K562 (cell line): ENCODE results near the gene ZNF124. TPM values are rescaled to one million over a fixed set of nuclear protein-coding genes. Genes with fewer than 3 reads are reported as not detected.

ENCODE experiments used
- ATAC-seq: fragments of 200-7000 bp; cut with Tn5 transposase; 3 replicates; pipeline ENCODE4 v1.9.1; 2020; ENCODE audit warnings: moderate library complexity
- BruUV-seq: library from RNA; stranded (reverse); fragments of 400-500 nt; replicated peaks from 2 replicates; lab custom pipeline; 2021; lab: Mats Ljungman, UMichigan
- CTCF ChIA-PET: fragments of 300-600 bp; formaldehyde crosslinking; extraction: SDS; loops from one replicate; lab custom pipeline; 2021; ENCODE audit warnings: low intra/inter-chr PET ratio; lab: Yijun Ruan, JAX
- POLR2A ChIA-PET: fragments of 300-600, 350-650 bp; sonication (Branson Sonifier 250); formaldehyde crosslinking; extraction: SDS; loops from one replicate; lab custom pipeline; 2021; ENCODE audit warnings: antibody characterized with exemption, inconsistent platforms; lab: Yijun Ruan, JAX
- DNase-seq, 4 experiments: peaks; one replicate each; pipeline versions ENCODE4 v3.0.0 to v3.0.0-alpha.2; 2011 to 2018; ENCODE audit warnings: low spot score in 3 of 4, mixed read lengths in 3 of 4; ENCODE audit errors: extremely low read depth in 1 of 4
- FAIRE-seq: peaks from 2 replicates; lab custom pipeline; 2011; peaks lifted over from hg19 to GRCh38; lab: Jason Lieb, UNC
- H2AFZ ChIP-seq: 2 replicates; pipeline ENCODE4 v1.6.0; 2011; ENCODE audit warnings: low read depth, low read length, control low read depth, inconsistent platforms
- H3K27ac ChIP-seq: fragments of 200-600 bp; 3 replicates; pipeline ENCODE4 v1.8.0; 2011; ENCODE audit warnings: low read depth, mild to moderate bottlenecking, control low read depth, inconsistent platforms, low read length, moderate library complexity, mixed read lengths; ENCODE audit errors: extremely low read depth
- H3K27me3 ChIP-seq, 2 experiments: fragments of 300-600 bp in 1 of 2; 2 replicates in 1 of 2; 3 replicates in 1 of 2; pipeline versions ENCODE4 v1.6.0 to v1.8.0; 2011; ENCODE audit warnings: inconsistent platforms in 2 of 2, low read length in 2 of 2, mild to moderate bottlenecking in 1 of 2, mixed read lengths in 1 of 2, moderate library complexity in 1 of 2; ENCODE audit not compliant: control insufficient read depth in 2 of 2, insufficient read depth in 2 of 2
- H3K36me3 ChIP-seq: fragments of 300-600 bp; 3 replicates; pipeline ENCODE4 v1.8.0; 2011; ENCODE audit warnings: mild to moderate bottlenecking, low read length, inconsistent platforms; ENCODE audit not compliant: control insufficient read depth, insufficient read depth
- H3K4me1 ChIP-seq, 2 experiments: fragments of 200-600 bp in 1 of 2; replicated peaks in 1 of 2; 2 replicates in 1 of 2; 3 replicates in 1 of 2; pipeline versions ENCODE4 v1.5.1 to v1.8.0; 2011; ENCODE audit warnings: inconsistent platforms in 2 of 2, low read length in 2 of 2, mild to moderate bottlenecking in 1 of 2, mixed read lengths in 1 of 2, moderate library complexity in 1 of 2; ENCODE audit not compliant: control insufficient read depth in 2 of 2, insufficient read depth in 2 of 2
- H3K4me2 ChIP-seq: 2 replicates; pipeline ENCODE4 v1.6.1; 2011; ENCODE audit warnings: low read length, control low read depth, inconsistent platforms, mixed read lengths; ENCODE audit not compliant: insufficient read depth
- H3K4me3 ChIP-seq: fragments of 200-600 bp; sonication (generic), shearing (Covaris generic); 2 replicates; pipeline ENCODE4 v1.5.1; 2016; ENCODE audit warnings: control low read depth, inconsistent platforms
- H3K79me2 ChIP-seq: fragments of 200-600 bp; 3 replicates; pipeline ENCODE4 v1.8.0; 2011; ENCODE audit warnings: low read length, inconsistent platforms; ENCODE audit not compliant: control insufficient read depth, insufficient read depth
- H3K9ac ChIP-seq, 2 experiments: 2 replicates each; pipeline versions ENCODE4 v1.6.0 to v1.6.1; 2011; ENCODE audit warnings: low read depth in 2 of 2, low read length in 2 of 2, control low read depth in 1 of 2, inconsistent platforms in 1 of 2, mild to moderate bottlenecking in 1 of 2, mixed read lengths in 1 of 2; ENCODE audit not compliant: insufficient read depth in 1 of 2
- H3K9me1 ChIP-seq: one replicate; pipeline ENCODE4 v1.6.0; 2011; ENCODE audit warnings: inconsistent platforms, mild to moderate bottlenecking, low read length, moderate library complexity; ENCODE audit not compliant: control insufficient read depth, insufficient read depth
- H3K9me3 ChIP-seq: replicated peaks from 2 replicates; pipeline ENCODE4 v1.5.1; 2011; ENCODE audit warnings: low read depth, low read length, inconsistent platforms; ENCODE audit not compliant: control insufficient read depth, insufficient read depth
- H4K20me1 ChIP-seq: replicated peaks from 2 replicates; pipeline ENCODE4 v1.6.1; 2011; ENCODE audit warnings: low read length, inconsistent platforms, mixed read lengths; ENCODE audit not compliant: control insufficient read depth, insufficient read depth
- C11orf30 ChIP-seq: fragments of 450-650 bp; IDR thresholded peaks from 2 replicates; pipeline ENCODE4 v1.6.1; 2016; ENCODE audit warnings: low read depth, mild to moderate bottlenecking
- CBFA2T2 ChIP-seq: fragments of 450-650 bp; conservative IDR thresholded peaks from 2 replicates; pipeline ENCODE4 v1.6.1; 2017; ENCODE audit warnings: mild to moderate bottlenecking
- CBFA2T3 ChIP-seq: fragments of 450-650 bp; IDR thresholded peaks from 2 replicates; pipeline ENCODE4 v1.6.1; 2017
- CEBPB ChIP-seq: fragments of 450-650 bp; IDR thresholded peaks from 2 replicates; pipeline ENCODE4 v1.6.1; 2016; ENCODE audit warnings: missing genetic modification characterization, missing compliant biosample characterization
- CEBPG ChIP-seq, 3 experiments: fragments of 200-800 bp in 1 of 3; sonication (Bioruptor generic) in 1 of 3; sonication (generic) in 1 of 3; formaldehyde crosslinking in 1 of 3; IDR thresholded peaks in 2 of 3; conservative IDR thresholded peaks in 1 of 3; 2 replicates each; pipeline versions ENCODE4 v1.6.1 to v1.8.0; 2016 to 2022; ENCODE audit warnings: missing compliant biosample characterization in 2 of 3, missing genetic modification characterization in 2 of 3, mild to moderate bottlenecking in 1 of 3, missing genetic modification reagents in 1 of 3
- HNRNPK ChIP-seq: fragments of 200-400 bp; formaldehyde crosslinking; IDR thresholded peaks from one replicate; pipeline ENCODE4 v1.6.1; 2018; ENCODE audit warnings: mild to moderate bottlenecking, low read depth, low read length; ENCODE audit not compliant: poor library complexity, severe bottlenecking
- MAFG ChIP-seq: fragments of 450-650 bp; conservative IDR thresholded peaks from 2 replicates; pipeline ENCODE4 v1.6.1; 2016; ENCODE audit warnings: missing genetic modification characterization, missing compliant biosample characterization
- MCM3 ChIP-seq: fragments of 450-650 bp; IDR thresholded peaks from 2 replicates; pipeline ENCODE4 v1.6.1; 2016
- MCM5 ChIP-seq: fragments of 450-650 bp; IDR thresholded peaks from 2 replicates; pipeline ENCODE4 v1.6.1; 2016; ENCODE audit warnings: low read depth
- SMC3 ChIP-seq: conservative IDR thresholded peaks from 2 replicates; pipeline ENCODE4 v1.6.1; 2011; ENCODE audit warnings: low read depth, low read length, improper control_type of control experiment; ENCODE audit not compliant: insufficient read depth
- SPI1 ChIP-seq: IDR thresholded peaks from 2 replicates; pipeline ENCODE4 v1.6.1; 2011; ENCODE audit warnings: low read depth, low read length, control low read depth, borderline replicate concordance
- TAL1 ChIP-seq: fragments of 450-650 bp; IDR thresholded peaks from 2 replicates; pipeline ENCODE4 v1.6.1; 2016; ENCODE audit warnings: mild to moderate bottlenecking
- TCF3 ChIP-seq: sonication (generic); formaldehyde crosslinking; IDR thresholded peaks from 2 replicates; pipeline ENCODE4 v1.4.0; 2020; ENCODE audit warnings: mild to moderate bottlenecking, missing genetic modification reagents
- TRIM24 ChIP-seq, 2 experiments: fragments of 450-650 bp; IDR thresholded peaks; 2 replicates each; pipeline ENCODE4 v1.6.1; 2016
- ZNF197 ChIP-seq: fragments of 200-800 bp; sonication (Bioruptor generic); IDR thresholded peaks from 2 replicates; pipeline ENCODE4 v1.6.1; 2016; ENCODE audit warnings: low read depth, missing genetic modification characterization, missing compliant biosample characterization
- ZNF316 ChIP-seq: fragments of 450-650 bp; IDR thresholded peaks from 2 replicates; pipeline ENCODE4 v1.6.1; 2016
- ZNF347 ChIP-seq: fragments of 450-650 bp; formaldehyde crosslinking; IDR thresholded peaks from 2 replicates; pipeline ENCODE4 v1.4.0; 2020; ENCODE audit warnings: low read depth, mild to moderate bottlenecking, moderate library complexity
- ZNF586 ChIP-seq: fragments of 450-650 bp; formaldehyde crosslinking; conservative IDR thresholded peaks from 2 replicates; pipeline ENCODE4 v1.4.0; 2020; ENCODE audit warnings: mild to moderate bottlenecking, moderate library complexity
- ZNF780A ChIP-seq: fragments of 250-450 bp; sonication (Bioruptor Pico); IDR thresholded peaks from 2 replicates; pipeline ENCODE4 v1.5.0; 2021; ENCODE audit warnings: mild to moderate bottlenecking
- WGBS: fragments of 100-300 bp; shearing (Covaris generic); methylation state at CpG from one replicate; pipeline ENCODE4 v1.1.6; 2016; ENCODE audit warnings: low coverage, mixed read lengths; ENCODE audit not compliant: insufficient coverage; ENCODE audit errors: missing lambda C conversion rate; 5-methylcytosine and 5-hydroxymethylcytosine counted together
- in situ Hi-C: fragments of 300-500 bp; cut with MboI; formaldehyde crosslinking; loops from 4 replicates; pipeline ENCODE4 v1.15.0; 2018; ENCODE audit warnings: inconsistent platforms, mixed read lengths
- intact Hi-C: fragments of 100-400 bp; cut with micrococcal nuclease; formaldehyde crosslinking; loops from 2 replicates; pipeline ENCODE4 v1.14.2; 2022
- polyA plus RNA-seq, 8 experiments: library from polyadenylated mRNA; depleted of rRNA in 4 of 8; stranded (reverse) in 5 of 8; unstranded in 3 of 8; fragments of >200 nt; fragmentation: Nextera tagmentation in 2 of 8; fragmentation: Illumina TruSeq in 1 of 8; extraction: Ambion mirVana in 2 of 8; extraction: Trizol in 1 of 8; gene quantifications; 2 replicates each; pipeline versions ENCODE4 v1.2.1 to v1.2.3, GENCODE V29; 2011 to 2014; ENCODE audit warnings: inconsistent platforms in 1 of 8, missing spikeins in 1 of 8
- total RNA-seq, 7 experiments: library from RNA; depleted of rRNA in 6 of 7; stranded (reverse); fragments of >200 nt in 6 of 7; fragmentation: Illumina TruSeq in 2 of 7; extraction: Trizol in 2 of 7; gene quantifications; 2 replicates each; pipeline versions ENCODE4 v1.2.1 to v1.2.3, GENCODE V29; 2011 to 2021; ENCODE audit warnings: low replicate concordance in 1 of 7

Gene ZNF124
- total and polyA plus RNA-seq, 9 of the 15 experiments (the other 6 are each of a cell fraction or from before 2014, with no cell fraction given), result 7.6 to 71.5 (median 20.2) TPM

DNA sequence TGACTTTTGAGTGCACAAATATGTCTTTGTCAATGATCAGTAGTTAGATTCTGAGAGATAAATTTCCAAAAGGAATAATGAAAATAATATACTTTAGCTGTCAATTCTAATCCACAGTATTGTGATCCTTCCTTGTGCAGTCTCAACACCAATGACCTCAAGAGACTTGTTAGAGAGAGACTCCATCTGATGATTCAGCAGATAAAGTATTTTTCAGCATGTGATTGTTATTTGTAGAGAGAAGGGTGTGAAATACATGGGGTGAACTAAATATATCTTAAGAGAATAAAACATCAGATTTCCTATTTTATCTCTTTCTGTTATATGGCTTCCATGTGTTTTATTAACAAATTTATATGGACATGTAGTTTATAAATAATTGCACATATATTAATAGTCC lies 5.9 kb upstream of the ZNF124 start:
- no TSS peak for BruUV-seq
- Histone ChIP-seq H3K4me2 (no peak overlapping the region), H3K4me3 (no peak overlapping the region), H3K27ac (no peak overlapping the region), H3K27me3 (peaks cover 0 to 5% of the 10 kb centered on the region in 2 experiments; a peak in 1 of 5 replicates), H4K20me1 (no peaks in the 10 kb centered on the region), H3K4me1 (no peaks in the 10 kb centered on the region), H3K36me3 (no peaks in the 10 kb centered on the region), H3K9me1 (no peaks in the 10 kb centered on the region), H2AFZ (no peak overlapping the region), H3K9me3 (no peaks in the 10 kb centered on the region), H3K79me2 (no peaks in the 10 kb centered on the region), H3K9ac (no peak overlapping the region)
- ATAC-seq (no peak), FAIRE-seq (no peak), DNase-seq (no peak)
- ChIA-PET CTCF (no interaction called here), POLR2A (no interaction called here)
- in situ Hi-C loops, result no loop called here
- peak; percentile 68 for TF ChIP-seq ZNF316
- TF ChIP-seq C11orf30, result peak; percentile 48
- TF ChIP-seq SMC3, result no peak
- TF ChIP-seq MAFG, result 0 out of 2 replicates have a peak, but pooled peaks have one; percentile 22
- intact Hi-C loops, result no loop called here

DNA sequence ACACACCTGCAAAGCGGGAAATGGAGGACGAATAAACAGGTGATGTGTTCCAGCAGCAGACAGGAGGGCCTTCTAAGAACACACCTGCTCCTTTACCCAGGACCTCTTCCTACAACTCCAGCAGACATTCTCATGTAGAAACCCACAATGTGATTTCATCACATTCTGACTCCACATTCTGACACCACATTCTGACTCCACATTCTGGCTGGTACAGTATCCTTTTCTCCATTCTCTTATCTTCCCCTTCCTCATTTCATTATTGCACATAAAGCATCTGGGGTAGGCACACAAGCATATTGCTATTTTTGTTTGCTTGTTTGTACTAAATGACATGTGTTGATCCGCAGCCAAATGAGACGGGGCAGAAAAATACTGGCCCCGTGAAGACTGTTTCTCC lies 3.6 kb upstream of the ZNF124 start:
- Histone ChIP-seq H3K4me2 (no peak overlapping the region), H3K27ac (no peak overlapping the region), H4K20me1 (no peaks in the 10 kb centered on the region), H3K36me3 (no peaks in the 10 kb centered on the region), H3K9me1 (no peaks in the 10 kb centered on the region), H3K9ac (no peak overlapping the region), H3K79me2 (no peaks in the 10 kb centered on the region), H3K4me3 (no peak overlapping the region), H2AFZ (peak overlapping the region; percentile 22; the same call in 1 of the 2 replicates), H3K27me3 (peaks cover 0 to 5% of the 10 kb centered on the region in 2 experiments; a peak in 1 of 5 replicates), H3K9me3 (no peaks in the 10 kb centered on the region), H3K4me1 (no peaks in the 10 kb centered on the region)
- no TSS peak for BruUV-seq
- intact Hi-C loops, result no loop called here
- ATAC-seq, result no peak
- 30% methylated on average over 5 of the region's 5 CpGs for WGBS
- FAIRE-seq, result no peak
- ChIA-PET POLR2A (no interaction called here), CTCF (no interaction called here)
- in situ Hi-C loops, result no loop called here
- DNase-seq, result no peak
- TF ChIP-seq TAL1 (peak; percentile 28), TCF3 (CRISPR knock-in tag) (peak; percentile 32), MCM3 (0 out of 2 replicates have a peak, but pooled peaks have one; percentile 4), CBFA2T2 (peak; percentile 26), HNRNPK (no peak), CEBPG (CRISPR knock-in tag; IDR thresholded peaks at IDR 0.05) (peak; percentile 34; the same call in 1 of the 2 replicates), CEBPG (tag; conservative IDR thresholded peaks at IDR 0.05 in 1 of 2, IDR thresholded peaks at IDR 0.05 in 1 of 2) (peak in 1 of 2 experiments; percentile 58; a peak in 1 of 4 replicates), ZNF780A (CRISPR knock-in tag) (no peak), MCM5 (no peak), TRIM24 (IDR thresholded peaks at IDR 0.05) (peak; percentile 59 to 64; a peak in 2 of 4 replicates), CBFA2T3 (peak; percentile 53), ZNF586 (CRISPR knock-in tag) (no peak), ZNF347 (no peak), CEBPB (peak; percentile 56), SPI1 (peak; percentile 43; the same call in 1 of the 2 replicates), ZNF197 (no peak)
